GM19043 (cell line): ENCODE data around the gene FXR2.

Experiments
- ATAC-seq: cut with Tn5 transposase; IDR thresholded peaks from one replicate; pipeline ENCODE4 v1.9.1; 2021; ENCODE audit warnings: low read depth; ENCODE audit not compliant: unreplicated experiment

The FXR2 gene

GRCh38 chr17:7552621-7553051, 62.1 kb downstream of the FXR2 start:
- no peak for ATAC-seq

GRCh38 chr17:7551396-7551795, 63.3 kb downstream of the FXR2 start:
- no peak for ATAC-seq

GRCh38 chr17:7550344-7550743, 64.4 kb downstream of the FXR2 start:
- no peak for ATAC-seq

GRCh38 chr17:7549401-7550055, 65.2 kb downstream of the FXR2 start:
- no peak for ATAC-seq

- no peak for ATAC-seq
Measured at GRCh38 chr17:7548585-7549400, 65.9 kb downstream of the FXR2 start, which contains the start of gene TNFSF12. Gene TNFSF12 (plus strand): TSS chr17:7549058. CDS start chr17:7549154, 96 bp downstream.

- ATAC-seq = no peak
Measured at GRCh38 chr17:7544911-7545310, 69.8 kb downstream of the FXR2 start.
